ENCODE data around the gene LEMD2. TPM values are rescaled to one million over a fixed set of nuclear protein-coding genes. Genes with fewer than 3 reads are reported as not detected.

Gene LEMD2
- total RNA-seq (51.9 and 61.9 TPM in 2 replicates), polyA plus RNA-seq (23.6 and 25.7 TPM in 2 replicates), polyA minus RNA-seq (ENCODE audit: low replicate concordance) (61.3 and 93.7 TPM in 2 replicates)
- polyA plus RNA-seq (2012), result 30.3 and 32.5 TPM in 2 replicates

DNA sequence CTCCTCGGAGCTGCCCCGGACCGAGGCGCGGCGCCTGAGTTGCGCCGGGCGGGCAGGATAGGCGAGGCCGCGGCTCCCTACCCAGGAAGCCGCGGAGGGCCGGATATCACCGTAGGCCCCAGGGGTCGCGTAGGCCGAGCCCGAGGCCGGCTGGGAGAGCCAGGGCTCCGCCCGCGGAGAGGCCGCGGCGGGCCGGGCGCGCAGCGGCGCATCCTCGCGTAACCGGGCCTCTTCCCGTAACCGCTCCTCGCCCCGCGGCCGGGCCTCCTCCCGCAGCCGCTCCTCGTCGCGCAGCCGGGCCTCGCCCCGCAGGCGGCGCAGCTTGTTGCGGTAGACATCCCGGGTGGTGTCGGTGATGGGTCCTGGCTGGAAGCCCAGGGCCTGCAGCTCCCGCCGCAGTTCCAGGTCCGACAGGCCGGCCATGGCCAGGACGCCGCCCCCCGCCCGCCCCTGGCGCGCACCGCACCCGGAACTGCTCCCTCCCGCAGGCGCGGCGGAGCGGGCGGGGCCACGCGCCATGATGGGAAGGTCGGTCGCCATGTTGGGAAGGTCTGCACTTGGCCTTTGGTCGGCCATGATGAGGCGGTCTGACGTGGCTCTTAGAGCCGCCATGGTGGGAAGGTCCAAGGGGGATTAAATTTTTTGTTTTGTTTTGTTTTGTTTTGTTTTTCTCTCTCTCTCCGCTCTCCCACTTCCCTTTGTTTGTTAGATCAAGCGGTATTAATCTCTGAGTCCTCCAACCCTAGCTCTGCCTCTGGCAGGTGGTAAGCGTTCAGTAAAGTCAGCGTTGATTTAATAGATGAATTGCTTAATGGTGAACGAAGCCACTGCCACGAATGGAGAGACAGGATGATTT, at the start of gene LEMD2:
Gene LEMD2 (minus strand): TSS at position 437 of the 856 bp plus-strand sequence. CDS start 14 bp downstream, at position 423.
- peaks cover 8% of the 10 kb centered on the region for H3K4me1 ChIP-seq (ENCODE audit: control insufficient read depth, extremely low read depth, insufficient read depth, low read length)
- peak within 1 kb of the TSS; percentile 89 for H3K27ac ChIP-seq (ENCODE audit: insufficient read depth, low read length)
- peak within 1 kb of the TSS; percentile 64 to 87 (median 70) for H3K4me3 ChIP-seq (replicated peaks in 1 of 4; ENCODE audit: control extremely low read depth in 1 of 4, insufficient read depth in 1 of 4, low read depth in 3 of 4, low read length in 4 of 4)
- H4K20me1 ChIP-seq (ENCODE audit: control insufficient read depth, extremely low read depth, insufficient read depth, low read length), result no peaks in the 10 kb centered on the region
- TF ChIP-seq, protein P1, sequence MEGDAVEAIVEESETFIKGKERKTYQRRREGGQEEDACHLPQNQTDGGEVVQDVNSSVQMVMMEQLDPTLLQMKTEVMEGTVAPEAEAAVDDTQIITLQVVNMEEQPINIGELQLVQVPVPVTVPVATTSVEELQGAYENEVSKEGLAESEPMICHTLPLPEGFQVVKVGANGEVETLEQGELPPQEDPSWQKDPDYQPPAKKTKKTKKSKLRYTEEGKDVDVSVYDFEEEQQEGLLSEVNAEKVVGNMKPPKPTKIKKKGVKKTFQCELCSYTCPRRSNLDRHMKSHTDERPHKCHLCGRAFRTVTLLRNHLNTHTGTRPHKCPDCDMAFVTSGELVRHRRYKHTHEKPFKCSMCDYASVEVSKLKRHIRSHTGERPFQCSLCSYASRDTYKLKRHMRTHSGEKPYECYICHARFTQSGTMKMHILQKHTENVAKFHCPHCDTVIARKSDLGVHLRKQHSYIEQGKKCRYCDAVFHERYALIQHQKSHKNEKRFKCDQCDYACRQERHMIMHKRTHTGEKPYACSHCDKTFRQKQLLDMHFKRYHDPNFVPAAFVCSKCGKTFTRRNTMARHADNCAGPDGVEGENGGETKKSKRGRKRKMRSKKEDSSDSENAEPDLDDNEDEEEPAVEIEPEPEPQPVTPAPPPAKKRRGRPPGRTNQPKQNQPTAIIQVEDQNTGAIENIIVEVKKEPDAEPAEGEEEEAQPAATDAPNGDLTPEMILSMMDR (conservative IDR thresholded peaks at IDR 0.05 in 1 of 2, IDR thresholded peaks at IDR 0.05 in 1 of 2; ENCODE audit: low read depth in 1 of 2, low read length in 2 of 2), result no peak
- no peak for TF ChIP-seq EZH2 (IDR thresholded peaks at IDR 0.05; ENCODE audit: low read length, missing control alignments)
- peaks cover 9% of the 10 kb centered on the region for H3K27me3 ChIP-seq (ENCODE audit: control insufficient read depth, insufficient read depth, low read length)
- H3K9ac ChIP-seq (ENCODE audit: insufficient read depth, low read length), result peak within 1 kb of the TSS; percentile 97
- DNase-seq (ENCODE audit: low read depth in 2 of 2), result peak; percentile 92 to 95
- H3K4me2 ChIP-seq (ENCODE audit: extremely low read depth, insufficient read depth, low read length), result peak within 1 kb of the TSS; percentile 97
- peak within 1 kb of the TSS; percentile 41 for H2AFZ ChIP-seq (ENCODE audit: low read length)
- H3K36me3 ChIP-seq (ENCODE audit: control insufficient read depth, insufficient read depth, low read length), result peaks cover 6% of the 10 kb centered on the region
- peaks cover 40% of the 10 kb centered on the region for H3K79me2 ChIP-seq (ENCODE audit: control insufficient read depth, insufficient read depth, low read length)
- H3K9me3 ChIP-seq (ENCODE audit: control insufficient read depth, insufficient read depth, low read depth, low read length), result no peaks in the 10 kb centered on the region

GRCh38 chr6:33837971-33838665, 49.2 kb upstream of the LEMD2 start:
- Histone ChIP-seq H3K36me3 (ENCODE audit: control insufficient read depth, insufficient read depth, low read length) (no peaks in the 10 kb centered on the region), H3K4me2 (ENCODE audit: extremely low read depth, insufficient read depth, low read length) (no peak overlapping the region), H3K9me3 (ENCODE audit: control insufficient read depth, insufficient read depth, low read depth, low read length) (no peaks in the 10 kb centered on the region), H3K27me3 (ENCODE audit: control insufficient read depth, insufficient read depth, low read length) (no peaks in the 10 kb centered on the region), H3K4me3 (replicated peaks in 1 of 4; ENCODE audit: control extremely low read depth in 1 of 4, insufficient read depth in 1 of 4, low read depth in 3 of 4, low read length in 4 of 4) (no peak overlapping the region), H4K20me1 (ENCODE audit: control insufficient read depth, extremely low read depth, insufficient read depth, low read length) (no peaks in the 10 kb centered on the region), H3K4me1 (ENCODE audit: control insufficient read depth, extremely low read depth, insufficient read depth, low read length) (peaks cover 29% of the 10 kb centered on the region), H2AFZ (ENCODE audit: low read length) (peak overlapping the region; percentile 69), H3K79me2 (ENCODE audit: control insufficient read depth, insufficient read depth, low read length) (no peaks in the 10 kb centered on the region), H3K27ac (ENCODE audit: insufficient read depth, low read length) (peak overlapping the region; percentile 8), H3K9ac (ENCODE audit: insufficient read depth, low read length) (no peak overlapping the region)
- DNase-seq (ENCODE audit: low read depth in 2 of 2), result peak; percentile 24 to 55
- no peak for TF ChIP-seq EZH2 (IDR thresholded peaks at IDR 0.05; ENCODE audit: low read length, missing control alignments)
- TF ChIP-seq, protein P1 (conservative IDR thresholded peaks at IDR 0.05 in 1 of 2, IDR thresholded peaks at IDR 0.05 in 1 of 2; ENCODE audit: low read depth in 1 of 2, low read length in 2 of 2), result no peak
